ENCODE data around the gene PMPCA. TPM values are rescaled to one million over a fixed set of nuclear protein-coding genes. Genes with fewer than 3 reads are reported as not detected.

Gene PMPCA
- total and polyA plus RNA-seq, 2 of the 8 experiments (the other 6 are each of a cell fraction or from before 2014, with no cell fraction given): 60.0 to 88.2 TPM

DNA sequence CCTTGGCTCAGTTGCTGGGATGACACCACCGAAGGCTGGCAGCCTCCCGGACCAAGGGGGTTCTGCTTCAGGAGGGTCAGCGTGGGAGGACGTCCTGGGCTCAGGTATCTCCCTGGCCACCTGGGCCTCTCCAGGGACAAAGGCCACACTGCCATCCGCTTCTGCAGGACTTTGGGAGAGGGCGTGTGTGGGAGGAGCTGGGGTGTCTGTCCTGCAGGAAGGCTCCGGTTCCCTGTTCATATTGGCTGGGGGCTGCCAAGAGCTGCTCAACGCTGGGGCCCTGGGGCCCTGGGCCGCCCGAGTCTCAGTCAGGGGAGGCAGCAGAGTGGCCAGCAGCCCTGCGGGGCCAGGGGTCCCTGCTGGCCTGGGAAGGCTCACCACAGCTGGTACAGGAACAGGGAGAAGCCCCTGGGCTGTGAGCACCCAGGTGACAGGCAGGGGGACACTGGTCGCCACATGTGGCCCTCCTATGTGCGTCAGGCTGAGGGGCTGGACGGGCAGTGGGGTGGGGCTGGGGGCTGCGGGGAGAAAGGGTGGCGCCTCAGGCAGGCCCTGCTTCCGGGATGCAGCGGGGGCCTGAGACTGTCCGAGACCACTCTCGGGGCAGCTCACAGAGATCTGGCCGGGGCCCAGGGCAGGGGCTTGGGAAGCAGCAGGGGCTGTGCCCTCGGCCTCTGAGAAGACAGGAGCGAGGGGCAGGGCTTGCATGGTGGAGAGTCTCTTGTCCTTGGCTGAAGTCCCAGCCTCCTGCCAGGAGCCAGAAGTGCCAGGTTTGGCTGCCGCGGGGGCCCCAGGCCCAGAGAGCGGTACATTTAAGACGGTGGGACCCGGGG lies 32.1 kb upstream of the PMPCA start:
- Histone ChIP-seq H3K4me3 (ENCODE audit: extremely low read depth in 1 of 4, insufficient read depth in 2 of 4, low read depth in 3 of 4, low read length in 4 of 4) (no peak overlapping the region), H4K8ac (ENCODE audit: extremely low read depth, insufficient read depth, low read length) (peak overlapping the region; percentile 79; the same call in 1 of the 2 replicates), H2BK15ac (ENCODE audit: low read length) (no peak overlapping the region), H4K20me1 (replicated peaks in 1 of 2; ENCODE audit: control insufficient read depth in 1 of 2, insufficient read depth in 2 of 2, low read length in 2 of 2) (peaks cover 5 to 15% of the 10 kb centered on the region in 2 experiments), H3K23me2 (ENCODE audit: low read depth, low read length) (no peaks in the 10 kb centered on the region), H3K4me2 (ENCODE audit: insufficient read depth in 1 of 2, low read depth in 2 of 2, low read length in 2 of 2) (no peak overlapping the region), H3K79me2 (ENCODE audit: control insufficient read depth in 1 of 2, insufficient read depth in 2 of 2, low read length in 2 of 2) (no peaks in the 10 kb centered on the region), H4K91ac (replicated peaks; ENCODE audit: insufficient read length, low read length) (no peak overlapping the region), H3K23ac (ENCODE audit: insufficient read length) (no peak overlapping the region), H3K4me1 (replicated peaks in 1 of 4; ENCODE audit: control insufficient read depth in 3 of 4, insufficient read depth in 4 of 4, low read length in 3 of 4) (no peaks in the 10 kb centered on the region), H3K9ac (replicated peaks in 1 of 4; ENCODE audit: extremely low read depth in 1 of 4, low read depth in 3 of 4, low read length in 3 of 4) (no peak overlapping the region), H4K5ac (ENCODE audit: insufficient read length, low read depth, low read length) (no peak overlapping the region), H2BK5ac (ENCODE audit: low read depth, low read length) (no peak overlapping the region), H3K27me3 (replicated peaks in 1 of 4; ENCODE audit: control insufficient read depth in 3 of 4, extremely low read depth in 1 of 4, insufficient read depth in 3 of 4, low read length in 3 of 4) (no peaks in the 10 kb centered on the region), H2BK12ac (ENCODE audit: low read depth, low read length) (no peak overlapping the region), H2BK120ac (replicated peaks; ENCODE audit: low read depth, low read length) (no peak overlapping the region), H3K9me3 (ENCODE audit: insufficient read depth in 2 of 2, low read depth in 1 of 2, low read length in 1 of 2) (no peaks in the 10 kb centered on the region), H3K56ac (replicated peaks; ENCODE audit: insufficient read length, low read depth, low read length) (no peak overlapping the region), H3K27ac (ENCODE audit: low read depth, low read length) (no peak overlapping the region), H2AFZ (ENCODE audit: low read length) (no peak overlapping the region), H3K4ac (replicated peaks; ENCODE audit: insufficient read length, low read depth, low read length) (no peak overlapping the region), H2AK5ac (ENCODE audit: low read depth, low read length) (no peak overlapping the region), H3K79me1 (ENCODE audit: low read depth, low read length) (no peaks in the 10 kb centered on the region; the same call in 1 of the 2 replicates), H3K36me3 (ENCODE audit: control insufficient read depth in 2 of 4, insufficient read depth in 4 of 4, low read length in 3 of 4) (peaks cover 6 to 48% (median 22%) of the 10 kb centered on the region in 4 experiments; a peak in 7 of 8 replicates), H3K14ac (ENCODE audit: insufficient read length) (no peak overlapping the region), H3K18ac (ENCODE audit: extremely low read depth, low read length) (no peak overlapping the region), H2BK20ac (ENCODE audit: low read length) (no peak overlapping the region)
- FAIRE-seq (no peak), DNase-seq (ENCODE audit: low read depth in 1 of 2, low spot score in 2 of 2) (no peak)
- ChIA-PET CTCF (ENCODE audit: partially characterized antibody) (interaction anchor here (0.5 to 1.7 kb wide), 8 partner anchors 12 to 110 kb away, joined by 3 to 6 read pairs (median 4); partner anchors contain the start of gene DNLZ), POLR2A (ENCODE audit: partially characterized antibody) (interaction anchor here (1.1 to 6.1 kb wide), 9 partner anchors 8 to 80 kb away, joined by 3 to 38 read pairs (median 6); partner anchors contain the start of genes DNLZ and SNAPC4)
- WGBS, 2 experiments (ENCODE audit: extremely low coverage in 1 of 2, insufficient coverage in 1 of 2, insufficient read length in 1 of 2, insufficient replicate concordance in 2 of 2, low coverage in 1 of 2, low lambda C conversion rate in 2 of 2, missing lambda C conversion rate in 1 of 2): 88% methylated on average over 20 of the region's 28 CpGs; no CpG with 5 or more reads in 1 of the 2 experiments
- TF ChIP-seq EP300 (IDR thresholded peaks at IDR 0.05; ENCODE audit: borderline replicate concordance in 1 of 2, low read depth in 2 of 2, low read length in 2 of 2) (no peak), MAFK (IDR thresholded peaks at IDR 0.05; ENCODE audit: low read depth, low read length) (no peak), ATF2 (IDR thresholded peaks at IDR 0.05; ENCODE audit: low read length) (no peak), SIRT6 (IDR thresholded peaks at IDR 0.05; ENCODE audit: low read length) (no peak), HDAC2 (IDR thresholded peaks at IDR 0.05; ENCODE audit: borderline replicate concordance in 1 of 2, low read depth in 2 of 2, low read length in 2 of 2) (no peak), CHD2 (IDR thresholded peaks at IDR 0.05; ENCODE audit: low read length) (no peak), PHF8 (conservative IDR thresholded peaks at IDR 0.05; ENCODE audit: low read depth, low read length) (no peak)

Data from H1 (cell line).